WTC11 (cell line): ENCODE data around the gene NEDD9. TPM values are rescaled to one million over a fixed set of nuclear protein-coding genes. Genes with fewer than 3 reads are reported as not detected.

Experiments
- ATAC-seq: fragments of 200-7000 bp; cut with Tn5 transposase; 2 replicates; pipeline ENCODE4 v1.10.0; 2021; ENCODE audit warnings: mild to moderate bottlenecking, moderate library complexity
- CTCF ChIA-PET: fragments of 300-600 bp; sonication (Branson Sonifier 250); formaldehyde crosslinking; loops from one replicate; lab custom pipeline; 2021; ENCODE audit warnings: antibody characterized with exemption; lab: Charles Lee
- POLR2A ChIA-PET: fragments of 350-600 bp; sonication (Branson Sonifier 250); formaldehyde crosslinking; loops from one replicate; lab custom pipeline; 2021; ENCODE audit warnings: antibody characterized with exemption; lab: Charles Lee
- DNase-seq: peaks from one replicate; pipeline ENCODE4 v3.0.0; 2021; ENCODE audit warnings: low spot score
- H3K27ac Mint-ChIP-seq: 2 replicates; pipeline ENCODE4 v1.8.0; 2021; ENCODE audit warnings: mixed read lengths
- H3K27me3 Mint-ChIP-seq: 2 replicates; pipeline ENCODE4 v1.8.0; 2021; ENCODE audit warnings: low read depth, mild to moderate bottlenecking, moderate library complexity, mixed read lengths
- H3K36me3 Mint-ChIP-seq: 2 replicates; pipeline ENCODE4 v1.8.0; 2021; ENCODE audit warnings: mixed read lengths
- H3K4me1 Mint-ChIP-seq: 2 replicates; pipeline ENCODE4 v1.8.0; 2022; ENCODE audit warnings: mixed read lengths
- H3K4me3 Mint-ChIP-seq: 2 replicates; pipeline ENCODE4 v1.8.0; 2021; ENCODE audit warnings: mild to moderate bottlenecking, moderate library complexity, mixed read lengths
- H3K9me3 Mint-ChIP-seq: 2 replicates; pipeline ENCODE4 v1.8.0; 2021; ENCODE audit warnings: mixed read lengths
- CREB1 ChIP-seq: sonication (generic); formaldehyde crosslinking; IDR thresholded peaks from 2 replicates; pipeline ENCODE4 v1.8.0; 2023; ENCODE audit warnings: mild to moderate bottlenecking, missing genetic modification reagents
- GABPB1 ChIP-seq: sonication (generic); formaldehyde crosslinking; IDR thresholded peaks from 2 replicates; pipeline ENCODE4 v1.8.1; 2023; ENCODE audit warnings: mild to moderate bottlenecking, missing genetic modification reagents
- HMGA2 ChIP-seq: fragments of 250-450 bp; sonication (Bioruptor Pico); IDR thresholded peaks from 2 replicates; pipeline ENCODE4 v1.4.0; 2021; ENCODE audit warnings: mild to moderate bottlenecking, moderate library complexity
- IRF2 ChIP-seq: sonication (generic); formaldehyde crosslinking; IDR thresholded peaks from 2 replicates; pipeline ENCODE4 v1.8.0; 2022; ENCODE audit warnings: low read depth, missing genetic modification reagents, borderline replicate concordance
- JUN ChIP-seq: sonication (generic); formaldehyde crosslinking; IDR thresholded peaks from 2 replicates; pipeline ENCODE4 v1.8.0; 2023; ENCODE audit warnings: mild to moderate bottlenecking, missing genetic modification reagents
- KAT7 ChIP-seq: sonication (generic); formaldehyde crosslinking; IDR thresholded peaks from 2 replicates; pipeline ENCODE4 v1.8.1; 2023; ENCODE audit warnings: missing genetic modification reagents, mild to moderate bottlenecking, borderline replicate concordance
- MXD4 ChIP-seq: fragments of 250-450 bp; sonication (Bioruptor Pico); IDR thresholded peaks from 2 replicates; pipeline ENCODE4 v1.8.0; 2021; ENCODE audit warnings: mild to moderate bottlenecking, moderate library complexity, borderline replicate concordance
- NR2C2 ChIP-seq: sonication (generic); formaldehyde crosslinking; IDR thresholded peaks from 2 replicates; pipeline ENCODE4 v1.8.0; 2022; ENCODE audit warnings: mild to moderate bottlenecking, missing genetic modification reagents
- ZNF219 ChIP-seq: sonication (generic); formaldehyde crosslinking; IDR thresholded peaks from 2 replicates; pipeline ENCODE4 v1.8.0; 2023; ENCODE audit warnings: missing genetic modification reagents, mild to moderate bottlenecking, borderline replicate concordance
- ZNF232 ChIP-seq: sonication (generic); formaldehyde crosslinking; IDR thresholded peaks from 2 replicates; pipeline ENCODE4 v1.8.0; 2022; ENCODE audit warnings: mild to moderate bottlenecking, missing genetic modification reagents
- total RNA-seq: library from RNA; stranded (reverse); gene quantifications from 3 replicates; pipeline ENCODE4 v1.2.3, GENCODE V29; 2021
- TF ChIP-seq, protein P1 (sequence below): sonication (generic); formaldehyde crosslinking; IDR thresholded peaks from 2 replicates; pipeline ENCODE4 v1.8.1; 2023; ENCODE audit warnings: mild to moderate bottlenecking, moderate library complexity, missing genetic modification reagents
- TF ChIP-seq, protein P2 (sequence below): sonication (generic); formaldehyde crosslinking; IDR thresholded peaks from 2 replicates; pipeline ENCODE4 v1.8.1; 2022; ENCODE audit warnings: low read depth, missing genetic modification reagents, borderline replicate concordance
- TF ChIP-seq, protein P3 (sequence below): fragments of 250-450 bp; sonication (Bioruptor Pico); IDR thresholded peaks from 2 replicates; pipeline ENCODE4 v1.8.0; 2021; ENCODE audit warnings: mild to moderate bottlenecking
- TF ChIP-seq, protein P4 (sequence below): fragments of 200-600 bp; IDR thresholded peaks from 2 replicates; pipeline ENCODE4 v1.8.0; 2022; ENCODE audit warnings: antibody characterized with exemption
- TF ChIP-seq, protein P5 (sequence below): sonication (generic); formaldehyde crosslinking; IDR thresholded peaks from 2 replicates; pipeline ENCODE4 v1.8.1; 2023; ENCODE audit warnings: mild to moderate bottlenecking, missing genetic modification reagents, moderate library complexity
- TF ChIP-seq, protein P6 (sequence below): sonication (generic); formaldehyde crosslinking; IDR thresholded peaks from 2 replicates; pipeline ENCODE4 v1.8.1; 2023; ENCODE audit warnings: mild to moderate bottlenecking, missing genetic modification reagents
- TF ChIP-seq, protein P7 (sequence below): fragments of 250-450 bp; sonication (Bioruptor Pico); IDR thresholded peaks from 2 replicates; pipeline ENCODE4 v1.9.0; 2021; ENCODE audit warnings: moderate library complexity, mild to moderate bottlenecking, inconsistent platforms, borderline replicate concordance

The NEDD9 gene
- total RNA-seq, 1 experiment from 2014 or later, result 9.8 TPM

DNA sequence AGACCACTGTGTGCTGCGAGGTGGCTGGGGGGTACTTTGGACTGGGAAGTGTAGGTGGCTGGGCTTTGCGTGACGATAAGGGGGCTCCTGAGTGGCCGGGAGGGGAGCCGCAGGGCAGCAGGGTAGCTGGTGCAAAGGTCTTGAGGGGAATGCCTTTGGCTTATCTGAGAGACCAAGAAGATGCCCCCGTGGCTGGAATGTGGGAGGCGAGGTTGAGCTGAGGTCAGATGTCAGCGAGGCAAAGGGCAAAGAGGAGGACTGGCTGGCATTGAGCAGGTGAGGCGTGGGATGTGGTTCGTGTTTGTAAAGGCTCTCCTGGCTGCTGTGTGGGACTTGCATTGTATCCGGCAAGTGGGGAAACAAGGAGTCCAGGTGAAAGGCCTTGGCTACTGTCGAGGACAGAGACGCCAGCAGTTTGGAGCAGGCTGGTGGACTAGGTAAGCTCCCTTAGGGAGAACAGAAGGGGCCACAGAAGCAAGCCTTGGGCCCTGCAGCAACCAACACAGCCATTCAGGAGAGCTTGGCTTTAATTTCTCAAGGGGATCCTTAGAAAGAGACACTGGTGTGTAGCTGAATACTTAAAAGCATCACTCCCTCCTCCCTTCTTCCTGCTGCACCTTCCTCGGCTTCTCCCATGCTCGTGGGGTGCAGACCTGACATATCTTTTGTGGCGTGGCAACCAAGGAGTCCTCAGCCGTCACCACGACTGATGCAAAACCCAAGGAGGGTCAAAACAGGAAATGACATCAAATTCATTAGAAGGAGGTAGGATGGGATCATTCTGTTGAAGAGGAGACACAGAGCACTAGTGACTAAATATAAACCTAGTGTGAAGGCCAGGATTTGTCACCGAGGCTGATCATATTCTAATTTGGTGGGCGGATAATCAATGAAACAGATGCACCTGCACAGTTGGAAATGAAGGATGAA, 67.5 kb downstream of the NEDD9 start (continued):
- TF ChIP-seq, protein P1, sequence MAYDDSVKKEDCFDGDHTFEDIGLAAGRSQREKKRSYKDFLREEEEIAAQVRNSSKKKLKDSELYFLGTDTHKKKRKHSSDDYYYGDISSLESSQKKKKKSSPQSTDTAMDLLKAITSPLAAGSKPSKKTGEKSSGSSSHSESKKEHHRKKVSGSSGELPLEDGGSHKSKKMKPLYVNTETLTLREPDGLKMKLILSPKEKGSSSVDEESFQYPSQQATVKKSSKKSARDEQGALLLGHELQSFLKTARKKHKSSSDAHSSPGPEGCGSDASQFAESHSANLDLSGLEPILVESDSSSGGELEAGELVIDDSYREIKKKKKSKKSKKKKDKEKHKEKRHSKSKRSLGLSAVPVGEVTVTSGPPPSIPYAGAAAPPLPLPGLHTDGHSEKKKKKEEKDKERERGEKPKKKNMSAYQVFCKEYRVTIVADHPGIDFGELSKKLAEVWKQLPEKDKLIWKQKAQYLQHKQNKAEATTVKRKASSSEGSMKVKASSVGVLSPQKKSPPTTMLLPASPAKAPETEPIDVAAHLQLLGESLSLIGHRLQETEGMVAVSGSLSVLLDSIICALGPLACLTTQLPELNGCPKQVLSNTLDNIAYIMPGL (CRISPR knock-in tag), result no peak
- TF ChIP-seq, protein P2, sequence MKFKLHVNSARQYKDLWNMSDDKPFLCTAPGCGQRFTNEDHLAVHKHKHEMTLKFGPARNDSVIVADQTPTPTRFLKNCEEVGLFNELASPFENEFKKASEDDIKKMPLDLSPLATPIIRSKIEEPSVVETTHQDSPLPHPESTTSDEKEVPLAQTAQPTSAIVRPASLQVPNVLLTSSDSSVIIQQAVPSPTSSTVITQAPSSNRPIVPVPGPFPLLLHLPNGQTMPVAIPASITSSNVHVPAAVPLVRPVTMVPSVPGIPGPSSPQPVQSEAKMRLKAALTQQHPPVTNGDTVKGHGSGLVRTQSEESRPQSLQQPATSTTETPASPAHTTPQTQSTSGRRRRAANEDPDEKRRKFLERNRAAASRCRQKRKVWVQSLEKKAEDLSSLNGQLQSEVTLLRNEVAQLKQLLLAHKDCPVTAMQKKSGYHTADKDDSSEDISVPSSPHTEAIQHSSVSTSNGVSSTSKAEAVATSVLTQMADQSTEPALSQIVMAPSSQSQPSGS (CRISPR knock-in tag), result no peak
- TF ChIP-seq, protein P3, sequence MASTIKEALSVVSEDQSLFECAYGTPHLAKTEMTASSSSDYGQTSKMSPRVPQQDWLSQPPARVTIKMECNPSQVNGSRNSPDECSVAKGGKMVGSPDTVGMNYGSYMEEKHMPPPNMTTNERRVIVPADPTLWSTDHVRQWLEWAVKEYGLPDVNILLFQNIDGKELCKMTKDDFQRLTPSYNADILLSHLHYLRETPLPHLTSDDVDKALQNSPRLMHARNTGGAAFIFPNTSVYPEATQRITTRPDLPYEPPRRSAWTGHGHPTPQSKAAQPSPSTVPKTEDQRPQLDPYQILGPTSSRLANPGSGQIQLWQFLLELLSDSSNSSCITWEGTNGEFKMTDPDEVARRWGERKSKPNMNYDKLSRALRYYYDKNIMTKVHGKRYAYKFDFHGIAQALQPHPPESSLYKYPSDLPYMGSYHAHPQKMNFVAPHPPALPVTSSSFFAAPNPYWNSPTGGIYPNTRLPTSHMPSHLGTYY (CRISPR knock-in tag), result no peak

DNA sequence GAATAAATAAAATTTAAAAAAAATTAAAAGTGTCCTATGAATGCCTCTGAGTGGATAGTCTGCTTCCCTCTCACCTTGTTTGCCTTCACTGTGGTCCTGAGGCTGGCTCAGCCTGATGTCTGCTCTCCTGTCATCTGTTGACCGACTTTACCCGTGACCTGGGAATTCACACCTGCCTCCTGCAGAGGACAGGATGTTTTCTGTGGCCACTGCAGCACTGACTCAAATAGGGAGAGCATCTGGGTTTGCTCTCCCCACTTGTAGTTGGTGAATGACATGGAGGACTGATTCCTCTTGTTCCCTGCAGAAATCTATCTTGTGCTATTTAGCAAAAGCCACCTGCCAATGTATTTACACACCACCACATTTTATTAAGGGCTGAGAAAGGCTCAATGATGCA, 68.5 kb downstream of the NEDD9 start:
- CTCF ChIA-PET, result no interaction called here
- peaks cover 15% of the 10 kb centered on the region for H3K4me1 Mint-ChIP-seq
- no peak for DNase-seq
- TF ChIP-seq GABPB1 (CRISPR knock-in tag), result no peak
- TF ChIP-seq ZNF232 (CRISPR knock-in tag), result no peak
- TF ChIP-seq CREB1 (CRISPR knock-in tag), result no peak
- TF ChIP-seq, protein P4, sequence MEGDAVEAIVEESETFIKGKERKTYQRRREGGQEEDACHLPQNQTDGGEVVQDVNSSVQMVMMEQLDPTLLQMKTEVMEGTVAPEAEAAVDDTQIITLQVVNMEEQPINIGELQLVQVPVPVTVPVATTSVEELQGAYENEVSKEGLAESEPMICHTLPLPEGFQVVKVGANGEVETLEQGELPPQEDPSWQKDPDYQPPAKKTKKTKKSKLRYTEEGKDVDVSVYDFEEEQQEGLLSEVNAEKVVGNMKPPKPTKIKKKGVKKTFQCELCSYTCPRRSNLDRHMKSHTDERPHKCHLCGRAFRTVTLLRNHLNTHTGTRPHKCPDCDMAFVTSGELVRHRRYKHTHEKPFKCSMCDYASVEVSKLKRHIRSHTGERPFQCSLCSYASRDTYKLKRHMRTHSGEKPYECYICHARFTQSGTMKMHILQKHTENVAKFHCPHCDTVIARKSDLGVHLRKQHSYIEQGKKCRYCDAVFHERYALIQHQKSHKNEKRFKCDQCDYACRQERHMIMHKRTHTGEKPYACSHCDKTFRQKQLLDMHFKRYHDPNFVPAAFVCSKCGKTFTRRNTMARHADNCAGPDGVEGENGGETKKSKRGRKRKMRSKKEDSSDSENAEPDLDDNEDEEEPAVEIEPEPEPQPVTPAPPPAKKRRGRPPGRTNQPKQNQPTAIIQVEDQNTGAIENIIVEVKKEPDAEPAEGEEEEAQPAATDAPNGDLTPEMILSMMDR, result no peak
- TF ChIP-seq, protein P5, sequence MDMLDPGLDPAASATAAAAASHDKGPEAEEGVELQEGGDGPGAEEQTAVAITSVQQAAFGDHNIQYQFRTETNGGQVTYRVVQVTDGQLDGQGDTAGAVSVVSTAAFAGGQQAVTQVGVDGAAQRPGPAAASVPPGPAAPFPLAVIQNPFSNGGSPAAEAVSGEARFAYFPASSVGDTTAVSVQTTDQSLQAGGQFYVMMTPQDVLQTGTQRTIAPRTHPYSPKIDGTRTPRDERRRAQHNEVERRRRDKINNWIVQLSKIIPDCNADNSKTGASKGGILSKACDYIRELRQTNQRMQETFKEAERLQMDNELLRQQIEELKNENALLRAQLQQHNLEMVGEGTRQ (CRISPR knock-in tag), result no peak
- no peak for TF ChIP-seq MXD4 (CRISPR knock-in tag)
- no peak for TF ChIP-seq IRF2 (CRISPR knock-in tag)
- no peak for TF ChIP-seq NR2C2
- no peak for TF ChIP-seq JUN (CRISPR knock-in tag)
- TF ChIP-seq, protein P6, sequence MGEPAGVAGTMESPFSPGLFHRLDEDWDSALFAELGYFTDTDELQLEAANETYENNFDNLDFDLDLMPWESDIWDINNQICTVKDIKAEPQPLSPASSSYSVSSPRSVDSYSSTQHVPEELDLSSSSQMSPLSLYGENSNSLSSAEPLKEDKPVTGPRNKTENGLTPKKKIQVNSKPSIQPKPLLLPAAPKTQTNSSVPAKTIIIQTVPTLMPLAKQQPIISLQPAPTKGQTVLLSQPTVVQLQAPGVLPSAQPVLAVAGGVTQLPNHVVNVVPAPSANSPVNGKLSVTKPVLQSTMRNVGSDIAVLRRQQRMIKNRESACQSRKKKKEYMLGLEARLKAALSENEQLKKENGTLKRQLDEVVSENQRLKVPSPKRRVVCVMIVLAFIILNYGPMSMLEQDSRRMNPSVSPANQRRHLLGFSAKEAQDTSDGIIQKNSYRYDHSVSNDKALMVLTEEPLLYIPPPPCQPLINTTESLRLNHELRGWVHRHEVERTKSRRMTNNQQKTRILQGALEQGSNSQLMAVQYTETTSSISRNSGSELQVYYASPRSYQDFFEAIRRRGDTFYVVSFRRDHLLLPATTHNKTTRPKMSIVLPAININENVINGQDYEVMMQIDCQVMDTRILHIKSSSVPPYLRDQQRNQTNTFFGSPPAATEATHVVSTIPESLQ (CRISPR knock-in tag), result no peak
- no peak for TF ChIP-seq KAT7 (CRISPR knock-in tag)
- no peak for TF ChIP-seq ZNF219 (CRISPR knock-in tag)
- no peak for TF ChIP-seq HMGA2 (CRISPR knock-in tag)
- TF ChIP-seq, protein P7, sequence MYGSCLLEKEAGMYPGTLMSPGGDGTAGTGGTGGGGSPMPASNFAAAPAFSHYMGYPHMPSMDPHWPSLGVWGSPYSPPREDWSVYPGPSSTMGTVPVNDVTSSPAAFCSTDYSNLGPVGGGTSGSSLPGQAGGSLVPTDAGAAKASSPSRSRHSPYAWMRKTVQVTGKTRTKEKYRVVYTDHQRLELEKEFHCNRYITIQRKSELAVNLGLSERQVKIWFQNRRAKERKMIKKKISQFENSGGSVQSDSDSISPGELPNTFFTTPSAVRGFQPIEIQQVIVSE (CRISPR knock-in tag), result no peak
- TF ChIP-seq, all 79 proteins: peak for 0
- no peaks in the 10 kb centered on the region for H3K36me3 Mint-ChIP-seq
- no peaks in the 10 kb centered on the region; the same call in 1 of the 2 replicates for H3K27me3 Mint-ChIP-seq
- no peaks in the 10 kb centered on the region for H3K9me3 Mint-ChIP-seq
- H3K27ac Mint-ChIP-seq, result no peak overlapping the region
- POLR2A ChIA-PET, result no interaction called here
- ATAC-seq, result no peak
- H3K4me3 Mint-ChIP-seq, result no peak overlapping the region
